ENCODE data around the gene FKBP7. TPM values are rescaled to one million over a fixed set of nuclear protein-coding genes. Genes with fewer than 3 reads are reported as not detected.
"Not testable (repeated sequence)": the region's sequence is repeated elsewhere in the genome, so short reads cannot be mapped to it uniquely, and the experiment has no call there.

FKBP7 gene
- total RNA-seq, 1 donor from 2014 or later = 44.3 TPM

DNA sequence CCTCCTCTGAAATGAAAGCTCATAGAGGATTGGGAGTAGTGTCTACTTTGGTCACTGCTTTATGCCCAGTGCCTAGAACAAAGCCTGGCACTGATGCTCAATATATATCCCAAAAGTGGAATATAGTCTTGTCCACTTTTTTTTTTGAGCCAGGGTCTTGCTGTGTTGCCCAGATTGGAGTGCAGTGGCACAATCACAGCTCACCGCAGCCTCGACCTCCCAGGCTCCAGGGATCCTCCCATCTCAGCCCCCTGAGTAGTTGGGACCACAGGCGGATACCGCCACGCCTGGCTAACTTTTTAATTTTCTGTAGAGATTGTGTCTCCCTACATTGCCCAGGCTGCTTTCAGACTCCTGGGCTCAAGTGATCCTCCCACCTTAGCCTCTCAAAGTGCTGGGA lies 3.8 kb downstream of the FKBP7 start:
- Mint-ChIP-seq H3K9me3 (ENCODE audit: low read depth) (no peaks in the 10 kb centered on the region), H3K4me3 (ENCODE audit: unreplicated experiment) (no peak overlapping the region), H3K27ac (ENCODE audit: unreplicated experiment) (no peak overlapping the region), H3K4me1 (ENCODE audit: low read depth) (peaks cover 40% of the 10 kb centered on the region), H3K27me3 (ENCODE audit: low read depth) (no peaks in the 10 kb centered on the region), H3K36me3 (ENCODE audit: low read depth) (no peaks in the 10 kb centered on the region)
- no peak for DNase-seq (ENCODE audit: low spot score)
- TF ChIP-seq, protein P1, sequence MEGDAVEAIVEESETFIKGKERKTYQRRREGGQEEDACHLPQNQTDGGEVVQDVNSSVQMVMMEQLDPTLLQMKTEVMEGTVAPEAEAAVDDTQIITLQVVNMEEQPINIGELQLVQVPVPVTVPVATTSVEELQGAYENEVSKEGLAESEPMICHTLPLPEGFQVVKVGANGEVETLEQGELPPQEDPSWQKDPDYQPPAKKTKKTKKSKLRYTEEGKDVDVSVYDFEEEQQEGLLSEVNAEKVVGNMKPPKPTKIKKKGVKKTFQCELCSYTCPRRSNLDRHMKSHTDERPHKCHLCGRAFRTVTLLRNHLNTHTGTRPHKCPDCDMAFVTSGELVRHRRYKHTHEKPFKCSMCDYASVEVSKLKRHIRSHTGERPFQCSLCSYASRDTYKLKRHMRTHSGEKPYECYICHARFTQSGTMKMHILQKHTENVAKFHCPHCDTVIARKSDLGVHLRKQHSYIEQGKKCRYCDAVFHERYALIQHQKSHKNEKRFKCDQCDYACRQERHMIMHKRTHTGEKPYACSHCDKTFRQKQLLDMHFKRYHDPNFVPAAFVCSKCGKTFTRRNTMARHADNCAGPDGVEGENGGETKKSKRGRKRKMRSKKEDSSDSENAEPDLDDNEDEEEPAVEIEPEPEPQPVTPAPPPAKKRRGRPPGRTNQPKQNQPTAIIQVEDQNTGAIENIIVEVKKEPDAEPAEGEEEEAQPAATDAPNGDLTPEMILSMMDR (IDR thresholded peaks at IDR 0.05) = no peak

DNA sequence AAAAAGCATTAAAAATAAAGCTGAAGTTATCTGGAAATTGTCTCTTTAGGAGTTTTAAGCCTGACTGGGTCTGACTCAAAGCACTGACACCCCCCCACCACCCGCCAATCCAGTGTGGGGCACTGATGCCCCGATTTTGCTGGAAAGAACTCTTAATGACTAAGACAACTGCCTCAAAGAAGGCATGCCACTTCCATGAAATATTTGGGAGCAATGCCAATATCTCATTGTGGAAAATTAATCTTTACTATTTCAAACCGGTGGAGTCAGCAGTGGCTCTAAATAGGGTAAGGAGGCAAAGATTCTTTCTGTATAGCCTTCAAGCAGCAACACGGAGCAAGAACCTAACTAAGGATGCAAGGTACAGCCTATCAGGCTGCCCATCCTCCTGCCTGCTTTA lies 4.5 kb downstream of the FKBP7 start:
- peaks cover 34% of the 10 kb centered on the region for H3K4me1 Mint-ChIP-seq (ENCODE audit: low read depth)
- no peaks in the 10 kb centered on the region for H3K27me3 Mint-ChIP-seq (ENCODE audit: low read depth)
- no peaks in the 10 kb centered on the region for H3K36me3 Mint-ChIP-seq (ENCODE audit: low read depth)
- H3K27ac Mint-ChIP-seq (ENCODE audit: unreplicated experiment) = no peak overlapping the region
- DNase-seq (ENCODE audit: low spot score) = no peak
- no peak overlapping the region for H3K4me3 Mint-ChIP-seq (ENCODE audit: unreplicated experiment)
- TF ChIP-seq, protein P1 (IDR thresholded peaks at IDR 0.05) = no peak
- H3K9me3 Mint-ChIP-seq (ENCODE audit: low read depth) = no peaks in the 10 kb centered on the region

DNA sequence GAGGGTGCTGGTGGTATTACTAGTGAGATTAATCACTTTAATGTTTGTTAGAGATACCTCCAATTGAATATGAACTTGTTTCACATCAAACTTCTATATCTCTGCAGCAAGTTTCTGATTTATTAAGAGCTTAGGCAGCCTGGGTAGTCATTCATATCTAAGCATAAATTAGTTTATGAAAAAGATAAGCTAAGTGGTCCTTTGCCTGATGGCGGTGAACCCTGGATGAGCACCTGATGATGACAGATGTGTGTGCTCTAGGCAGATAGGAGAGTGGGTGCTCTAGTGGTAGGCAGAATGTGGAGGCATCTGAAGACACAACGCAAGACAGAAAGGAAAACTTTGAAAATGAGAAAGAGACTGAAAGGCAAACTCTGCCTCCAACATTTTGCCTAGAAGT lies 5.0 kb downstream of the FKBP7 start:
- no peak overlapping the region for H3K4me3 Mint-ChIP-seq (ENCODE audit: unreplicated experiment)

DNA sequence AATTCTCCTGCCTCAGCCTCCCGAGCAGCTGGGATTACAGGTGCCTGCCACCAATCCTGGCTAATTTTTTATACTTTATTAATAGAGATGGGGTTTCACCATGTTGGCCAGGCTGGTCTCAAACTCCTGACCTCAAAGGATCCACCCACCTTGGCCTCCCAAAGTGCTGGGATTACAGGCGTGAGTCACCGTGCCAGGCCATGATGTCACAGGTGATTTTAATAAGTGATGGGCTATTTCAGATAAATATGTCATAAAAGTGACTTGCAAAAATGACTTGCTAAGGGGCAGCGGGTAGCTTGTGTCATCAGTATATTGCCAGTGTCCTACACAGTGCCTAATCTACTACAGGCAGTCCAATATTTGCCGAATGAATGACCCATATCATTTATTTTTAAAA lies 7.1 kb downstream of the FKBP7 start:
- not testable (repeated sequence) for H3K27ac Mint-ChIP-seq (ENCODE audit: unreplicated experiment); H3K27me3 Mint-ChIP-seq (ENCODE audit: low read depth); H3K36me3 Mint-ChIP-seq (ENCODE audit: low read depth); H3K4me3 Mint-ChIP-seq (ENCODE audit: unreplicated experiment); H3K9me3 Mint-ChIP-seq (ENCODE audit: low read depth); DNase-seq (ENCODE audit: low spot score)
- peaks cover 18% of the 10 kb centered on the region for H3K4me1 Mint-ChIP-seq (ENCODE audit: low read depth)

More for the DNA sequence above, 5.0 kb downstream of the FKBP7 start:
- TF ChIP-seq, protein P1 (IDR thresholded peaks at IDR 0.05) = no peak
- no peaks in the 10 kb centered on the region for H3K27me3 Mint-ChIP-seq (ENCODE audit: low read depth)
- H3K9me3 Mint-ChIP-seq (ENCODE audit: low read depth) = no peaks in the 10 kb centered on the region
- H3K36me3 Mint-ChIP-seq (ENCODE audit: low read depth) = no peaks in the 10 kb centered on the region
- H3K4me1 Mint-ChIP-seq (ENCODE audit: low read depth) = peaks cover 31% of the 10 kb centered on the region
- no peak overlapping the region for H3K27ac Mint-ChIP-seq (ENCODE audit: unreplicated experiment)
- DNase-seq (ENCODE audit: low spot score) = no peak

DNA sequence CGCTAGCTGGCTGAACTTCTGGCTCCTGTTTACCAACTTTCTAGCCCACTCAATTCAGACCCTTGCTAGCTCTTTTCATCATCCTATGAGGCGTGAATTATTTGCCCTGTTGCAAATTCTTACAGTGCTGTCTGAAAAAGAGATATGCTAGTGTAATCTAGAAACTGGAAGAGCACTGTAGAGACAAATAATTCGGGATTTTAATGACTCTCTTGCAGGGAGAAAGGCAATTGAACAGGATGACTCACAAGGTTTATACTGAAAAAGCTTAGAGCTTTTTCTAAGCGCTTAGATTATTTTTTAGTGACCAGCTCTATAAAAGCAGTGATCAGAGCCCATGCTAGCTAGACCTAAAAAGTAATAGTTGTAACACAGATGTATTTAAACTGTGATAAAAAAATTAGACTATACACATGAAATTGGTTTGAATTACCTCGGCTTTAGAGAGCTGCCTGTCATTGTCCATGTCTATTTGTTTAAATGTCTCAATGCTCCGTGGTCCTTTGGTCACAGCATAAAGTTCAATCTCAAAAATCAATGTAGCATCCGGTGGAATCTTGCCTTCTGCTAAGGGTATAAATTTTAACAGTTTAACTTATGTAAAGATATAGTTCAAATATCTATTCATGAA lies 9.1 kb downstream of the FKBP7 start:
- H3K9me3 Mint-ChIP-seq (ENCODE audit: low read depth) = no peaks in the 10 kb centered on the region
- H3K4me1 Mint-ChIP-seq (ENCODE audit: low read depth) = peaks cover 11% of the 10 kb centered on the region
- no peaks in the 10 kb centered on the region for H3K27me3 Mint-ChIP-seq (ENCODE audit: low read depth)
- TF ChIP-seq, protein P1 (IDR thresholded peaks at IDR 0.05) = no peak
- no peak overlapping the region for H3K27ac Mint-ChIP-seq (ENCODE audit: unreplicated experiment)
- H3K36me3 Mint-ChIP-seq (ENCODE audit: low read depth) = peaks cover 5% of the 10 kb centered on the region
- no peak overlapping the region for H3K4me3 Mint-ChIP-seq (ENCODE audit: unreplicated experiment)
- no peak for DNase-seq (ENCODE audit: low spot score)

DNA sequence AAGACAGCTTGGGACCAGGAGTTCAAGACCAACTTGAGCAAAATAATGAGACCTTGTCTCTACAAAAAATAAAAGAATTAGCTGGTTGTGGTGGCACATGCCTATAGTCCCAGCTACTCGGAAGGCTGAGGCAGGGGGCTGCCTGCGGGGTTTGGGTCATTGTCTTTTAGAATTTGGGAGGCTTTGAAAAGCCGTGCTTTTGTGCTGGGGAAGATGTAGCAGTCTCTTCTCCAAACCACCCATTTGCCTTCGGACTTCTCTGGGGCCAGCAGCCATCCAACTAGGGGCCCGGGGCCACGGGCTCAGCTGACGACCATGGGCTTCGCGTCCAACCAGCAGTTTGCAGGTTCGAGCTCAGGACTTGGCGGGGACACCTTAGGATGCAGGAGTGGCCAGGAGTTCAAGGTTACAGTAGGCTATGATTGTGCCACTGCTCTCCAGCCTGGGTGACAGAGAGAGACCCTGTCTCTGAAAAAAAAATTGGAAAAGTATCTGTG lies 21.0 kb downstream of the FKBP7 start:
- H3K9me3 Mint-ChIP-seq (ENCODE audit: low read depth) = no peaks in the 10 kb centered on the region
- H3K36me3 Mint-ChIP-seq (ENCODE audit: low read depth) = no peaks in the 10 kb centered on the region
- TF ChIP-seq, protein P1 (IDR thresholded peaks at IDR 0.05) = no peak
- no peaks in the 10 kb centered on the region for H3K4me1 Mint-ChIP-seq (ENCODE audit: low read depth)
- no peaks in the 10 kb centered on the region for H3K27me3 Mint-ChIP-seq (ENCODE audit: low read depth)
- no peak overlapping the region for H3K4me3 Mint-ChIP-seq (ENCODE audit: unreplicated experiment)
- DNase-seq (ENCODE audit: low spot score) = no peak
- no peak overlapping the region for H3K27ac Mint-ChIP-seq (ENCODE audit: unreplicated experiment)
